ENCODE results near the gene ZBTB32. TPM values are rescaled to one million over a fixed set of nuclear protein-coding genes. Genes with fewer than 3 reads are reported as not detected.

ZBTB32 gene
- polyA plus RNA-seq, 1 of the 3 experiments (the other 2 are of a cell fraction): not detected

GRCh38 chr19:35713904-35714495 lies 9.6 kb downstream of the ZBTB32 start:
- Histone ChIP-seq H3K4me1 (ENCODE audit: control insufficient read depth in 1 of 2, insufficient read depth in 2 of 2, low read depth in 1 of 2, low read length in 1 of 2) (peaks cover 5 to 18% of the 10 kb centered on the region in 2 experiments; a peak in 3 of 4 replicates), H3K9me3 (no peaks in the 10 kb centered on the region), H3K79me2 (ENCODE audit: insufficient read depth) (peaks cover 10% of the 10 kb centered on the region), H3K27ac (ENCODE audit: low read depth in 2 of 2, low read length in 1 of 2) (no peak overlapping the region), H4K20me1 (ENCODE audit: insufficient read depth) (peaks cover 5% of the 10 kb centered on the region), H3F3A (replicated peaks; ENCODE audit: insufficient read depth) (peaks cover 6% of the 10 kb centered on the region), H3K9me2 (no peaks in the 10 kb centered on the region), H3K27me3 (ENCODE audit: insufficient read depth) (no peaks in the 10 kb centered on the region), H3K4me3 (ENCODE audit: low read depth in 2 of 2, low read length in 1 of 2) (no peak overlapping the region), H3K4me2 (no peak overlapping the region), H2AFZ (ENCODE audit: low read depth) (no peak overlapping the region), H3K36me3 (replicated peaks in 1 of 2; ENCODE audit: control insufficient read depth in 1 of 2, insufficient read depth in 2 of 2, low read length in 1 of 2) (no peaks in the 10 kb centered on the region), H3K9ac (no peak overlapping the region)
- TF ChIP-seq TAF1 (IDR thresholded peaks at IDR 0.05; ENCODE audit: borderline replicate concordance, low read depth, low read length): no peak
- no peak for TF ChIP-seq EP300 (IDR thresholded peaks at IDR 0.05; ENCODE audit: borderline replicate concordance in 1 of 2, low read depth in 1 of 2, low read length in 1 of 2)
- TF ChIP-seq REST (IDR thresholded peaks at IDR 0.05; ENCODE audit: low read depth, low read length): no peak
- no peak for TF ChIP-seq MEF2A (IDR thresholded peaks at IDR 0.05; ENCODE audit: borderline replicate concordance, low read depth)
- TF ChIP-seq EZH2phosphoT487 (IDR thresholded peaks at IDR 0.05; ENCODE audit: borderline replicate concordance, low read depth): no peak
- no peak for TF ChIP-seq MAX (IDR thresholded peaks at IDR 0.05; ENCODE audit: low read depth)
- TF ChIP-seq RCOR1 (IDR thresholded peaks at IDR 0.05; ENCODE audit: low read length): no peak
- TF ChIP-seq ZBTB33 (IDR thresholded peaks at IDR 0.05; ENCODE audit: borderline replicate concordance, low read depth): no peak
- TF ChIP-seq NFIC (IDR thresholded peaks at IDR 0.05; ENCODE audit: borderline replicate concordance): no peak
- no peak for TF ChIP-seq NRF1 (IDR thresholded peaks at IDR 0.05; ENCODE audit: low read depth, low read length)
- TF ChIP-seq RFX5 (IDR thresholded peaks at IDR 0.05; ENCODE audit: low read length): no peak
- no peak for TF ChIP-seq YY1 (IDR thresholded peaks at IDR 0.05; ENCODE audit: low read depth)
- TF ChIP-seq FOXJ3 (CRISPR knock-in tag; IDR thresholded peaks at IDR 0.05): no peak
- no peak for TF ChIP-seq SIN3A (IDR thresholded peaks at IDR 0.05; ENCODE audit: borderline replicate concordance, low read depth, low read length)
- TF ChIP-seq ELF1 (IDR thresholded peaks at IDR 0.05): no peak
- no peak for TF ChIP-seq CTCF (IDR thresholded peaks at IDR 0.05)
- TF ChIP-seq USF1 (IDR thresholded peaks at IDR 0.05; ENCODE audit: borderline replicate concordance, low read depth): no peak
- no peak for TF ChIP-seq JUND (IDR thresholded peaks at IDR 0.05)
- ChIA-PET POLR2A (interaction anchor here (1.4 kb wide), 1 partner anchor 11 kb away, joined by 5 read pairs; no protein-coding TSS in a partner anchor), CTCF (interaction anchor here (0.7 to 2.6 kb wide), 4 partner anchors 14 to 510 kb away, joined by 3 to 7 read pairs (median 4); no protein-coding TSS in a partner anchor)
- no peak for DNase-seq
- 93% methylated on average over 11 of the region's 12 CpGs for WGBS (ENCODE audit: low lambda C conversion rate)
